Skin epidermis (tissue), 12 donors: ENCODE results near the gene KMT2C.
"Not testable (repeated sequence)": the region's sequence is repeated elsewhere in the genome, so short reads cannot be mapped to it uniquely, and the experiment has no call there.

Experiments used
- H3K27ac ChIP-seq, 21 experiments: fragments of 200-600 bp; sonication (generic) in 11 of 21; one replicate each; pipeline ENCODE4 v1.5.0; 2020; ENCODE audit warnings: mild to moderate bottlenecking in 3 of 21, inconsistent platforms in 2 of 21, moderate library complexity in 2 of 21
- H3K4me3 ChIP-seq, 7 experiments: fragments of 200-600 bp; sonication (generic) in 2 of 7; one replicate each; pipeline ENCODE4 v1.5.0; 2020; ENCODE audit warnings: inconsistent platforms in 2 of 7, mild to moderate bottlenecking in 2 of 7, moderate library complexity in 1 of 7

Gene KMT2C

DNA sequence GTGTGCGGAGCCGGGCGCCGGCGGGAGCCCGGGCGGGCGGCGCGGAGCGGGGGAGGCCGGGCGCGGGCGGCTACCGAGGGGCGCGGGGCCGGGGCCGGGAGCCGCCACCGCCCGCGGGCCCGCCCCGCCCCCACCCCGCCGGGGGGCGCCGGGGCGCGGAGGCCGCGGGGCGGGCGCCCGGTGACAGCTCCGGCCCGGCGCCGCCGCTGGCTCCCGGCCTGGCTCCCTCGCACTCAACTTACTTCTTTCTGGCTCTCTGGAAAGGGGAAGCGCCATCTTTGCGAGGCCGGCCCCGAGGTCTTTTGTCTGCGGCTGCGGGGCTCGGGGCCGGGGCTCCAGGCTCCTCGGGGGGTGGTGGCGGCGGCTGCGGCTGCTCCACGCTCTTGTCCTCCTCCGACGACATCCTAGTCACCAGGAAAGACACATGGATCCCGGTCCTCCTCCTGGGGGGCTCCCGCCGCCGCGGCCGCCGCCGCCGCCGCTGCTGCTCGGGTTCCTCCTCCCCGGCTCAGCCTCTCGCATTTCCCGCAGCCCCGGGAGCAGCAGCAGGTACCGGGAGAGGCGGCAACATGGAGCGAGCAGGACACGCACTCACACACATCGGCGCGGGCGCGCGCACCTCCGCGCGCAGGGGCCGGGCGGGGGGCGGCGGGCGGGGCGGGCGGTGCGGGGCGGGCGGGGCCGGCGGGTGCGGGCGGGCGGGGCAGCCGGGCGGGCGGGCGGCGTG lies at the start of gene KMT2C:
Gene KMT2C (minus strand): TSS at position 620 of the 727 bp plus-strand sequence. CDS start 217 bp downstream, at position 403.
- peak within 1 kb of the TSS; percentile 77 to 95 (median 91) for H3K4me3 ChIP-seq
- H3K27ac ChIP-seq = peak within 1 kb of the TSS; percentile 83 to 99 (median 97)

DNA sequence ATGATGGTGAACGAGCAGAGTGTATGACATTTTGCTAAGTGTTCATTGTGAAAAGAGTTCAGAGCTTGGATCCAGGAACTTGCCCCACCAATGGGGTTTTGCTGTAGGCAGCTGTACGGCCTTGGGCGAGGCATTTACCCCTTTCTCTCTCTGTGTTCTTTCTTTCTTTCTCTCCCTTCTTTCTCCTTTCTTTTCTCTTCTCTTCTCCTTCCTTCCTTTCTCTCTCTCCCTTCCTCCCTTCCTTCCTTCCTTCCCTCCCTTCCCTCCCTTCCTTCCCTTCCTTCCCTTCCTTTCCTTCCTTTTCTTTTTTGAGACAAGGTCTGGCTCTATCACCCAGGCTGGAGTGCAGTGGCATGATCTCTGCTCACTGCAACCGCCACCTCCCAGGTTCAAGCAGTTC lies 45.3 kb upstream of the KMT2C start:
- Histone ChIP-seq H3K4me3 (no peak overlapping the region), H3K27ac (no peak overlapping the region)

DNA sequence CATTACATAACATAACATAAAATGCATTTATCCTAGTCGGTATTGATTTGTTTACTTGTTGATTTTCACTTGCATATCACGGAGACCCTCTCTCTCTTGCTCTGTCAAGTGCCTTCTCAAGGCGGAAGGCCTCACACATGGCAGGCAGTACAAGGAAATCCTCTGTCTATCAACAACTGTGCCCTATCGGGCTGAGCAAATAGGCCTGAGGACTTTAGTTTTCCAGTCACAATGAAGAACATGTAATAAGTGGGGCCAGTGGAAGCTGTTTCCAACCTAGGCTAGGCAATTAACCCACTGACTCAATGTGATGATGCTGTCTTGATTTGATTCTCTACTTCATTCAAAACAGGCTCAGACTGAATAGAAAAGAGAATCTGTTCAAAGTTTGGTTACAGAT lies 44.9 kb upstream of the KMT2C start:
- H3K4me3 ChIP-seq = no peak overlapping the region

DNA sequence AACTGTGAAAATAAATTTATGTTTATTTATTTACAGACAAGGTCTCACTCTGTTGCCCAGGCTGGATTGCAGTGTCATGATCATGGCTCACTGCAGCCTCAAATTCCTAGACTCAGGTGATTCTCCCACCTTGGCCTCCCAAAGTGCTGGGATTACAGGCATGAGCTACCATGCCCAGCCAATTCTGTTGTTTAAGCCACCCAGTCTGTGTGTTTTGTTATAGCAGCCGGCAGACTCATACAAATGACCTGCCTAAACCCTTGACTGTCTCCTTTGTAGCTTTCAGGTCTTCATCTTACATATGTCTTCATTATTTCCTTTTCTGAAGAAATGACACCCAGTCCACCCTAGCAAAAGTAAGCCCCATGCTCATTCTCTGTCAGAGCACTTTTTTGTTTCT lies 43.8 kb upstream of the KMT2C start:
- Histone ChIP-seq H3K27ac (no peak overlapping the region), H3K4me3 (no peak overlapping the region)

More for the DNA sequence above, 44.9 kb upstream of the KMT2C start:
- H3K27ac ChIP-seq = no peak overlapping the region

DNA sequence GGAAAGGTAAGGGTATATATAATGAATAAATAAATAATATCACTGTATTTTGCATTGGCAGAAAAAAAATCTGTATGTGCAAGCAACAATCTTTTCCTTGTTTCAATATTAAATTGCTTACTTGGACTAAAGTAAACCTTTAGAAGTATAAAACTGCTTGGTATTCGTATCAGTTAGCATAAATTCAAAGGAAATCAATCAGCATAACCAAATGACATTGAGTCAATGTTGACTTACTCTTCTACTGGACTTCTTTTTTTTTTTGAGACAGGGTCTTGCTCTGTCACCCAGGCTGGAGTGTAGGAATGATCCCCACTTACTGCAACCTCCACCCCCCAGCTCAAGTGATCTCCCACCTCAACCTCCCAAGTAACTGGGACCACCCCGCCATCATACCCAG lies 42.3 kb upstream of the KMT2C start:
- Histone ChIP-seq H3K27ac (no peak overlapping the region), H3K4me3 (no peak overlapping the region)

DNA sequence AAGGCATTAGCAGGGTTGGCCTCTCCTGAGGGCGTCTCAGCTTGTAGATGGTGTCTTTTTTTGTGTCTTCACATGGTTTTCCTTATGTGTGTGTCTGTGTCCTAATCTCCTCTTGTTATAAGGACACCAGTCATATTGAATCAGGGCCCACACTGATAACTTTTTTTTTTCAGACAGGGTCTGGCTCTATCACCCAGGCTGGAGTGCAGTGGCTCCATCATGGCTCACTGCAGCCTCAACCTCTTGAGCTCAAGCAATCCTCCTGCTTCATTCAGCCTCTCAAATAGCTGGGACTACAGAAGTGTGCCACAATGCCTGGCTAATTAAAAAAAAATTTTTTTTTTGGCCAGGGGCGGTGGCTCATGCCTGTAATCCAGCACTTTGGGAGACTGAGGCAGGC lies 41.3 kb upstream of the KMT2C start:
- Histone ChIP-seq H3K4me3 (no peak overlapping the region), H3K27ac (no peak overlapping the region)

DNA sequence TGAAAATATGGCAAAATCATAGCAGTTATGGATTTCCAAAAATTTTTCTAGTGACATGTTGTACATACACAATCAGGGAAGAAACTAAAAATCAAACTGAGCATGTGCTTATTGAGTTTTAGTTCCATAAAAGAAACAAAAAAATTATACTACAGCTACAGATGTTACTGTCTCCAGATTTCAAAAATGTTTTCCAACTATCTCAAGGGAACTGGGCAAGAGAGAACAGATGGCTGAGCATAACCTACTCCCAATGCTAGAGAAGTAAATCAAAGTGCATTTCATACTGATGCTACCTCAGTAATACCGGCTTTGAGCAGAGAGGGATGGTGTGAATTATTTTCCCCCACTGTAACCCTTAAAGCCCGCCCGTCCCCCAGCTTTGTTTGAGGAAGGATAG lies 40.7 kb upstream of the KMT2C start:
- Histone ChIP-seq H3K27ac (no peak overlapping the region), H3K4me3 (no peak overlapping the region)

DNA sequence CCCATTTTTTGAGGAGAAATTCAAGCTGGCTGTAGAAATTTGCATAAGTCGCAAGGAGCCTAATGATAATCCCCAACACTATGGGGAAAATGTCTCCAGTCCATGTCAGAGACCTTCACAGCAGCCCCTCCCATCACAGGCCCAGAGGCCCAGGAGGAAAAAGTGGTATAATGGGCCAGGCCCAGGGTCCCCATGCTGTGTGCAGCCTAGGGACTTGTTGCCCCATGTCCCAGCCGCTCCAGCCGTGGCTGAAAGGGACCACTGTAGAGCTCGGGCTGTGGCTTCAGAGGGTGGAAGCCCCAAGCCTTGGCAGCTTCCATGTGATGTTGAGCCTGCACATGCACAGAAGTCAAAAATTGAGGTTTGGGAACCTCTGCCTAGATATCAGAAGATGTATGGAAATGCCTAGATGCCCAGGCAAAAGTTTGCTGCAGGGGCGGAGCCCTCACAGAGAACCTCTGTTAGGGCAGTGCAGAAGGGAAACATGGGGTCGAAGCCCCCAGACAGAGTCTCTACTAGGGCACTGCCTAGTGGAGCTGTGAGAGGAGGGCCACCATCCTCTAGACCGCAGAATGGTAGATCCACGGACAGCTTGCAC lies 35.3 kb upstream of the KMT2C start:
- peak overlapping the region in 1 of 21 experiments; percentile 13 for H3K27ac ChIP-seq
- not testable (repeated sequence) for H3K4me3 ChIP-seq

DNA sequence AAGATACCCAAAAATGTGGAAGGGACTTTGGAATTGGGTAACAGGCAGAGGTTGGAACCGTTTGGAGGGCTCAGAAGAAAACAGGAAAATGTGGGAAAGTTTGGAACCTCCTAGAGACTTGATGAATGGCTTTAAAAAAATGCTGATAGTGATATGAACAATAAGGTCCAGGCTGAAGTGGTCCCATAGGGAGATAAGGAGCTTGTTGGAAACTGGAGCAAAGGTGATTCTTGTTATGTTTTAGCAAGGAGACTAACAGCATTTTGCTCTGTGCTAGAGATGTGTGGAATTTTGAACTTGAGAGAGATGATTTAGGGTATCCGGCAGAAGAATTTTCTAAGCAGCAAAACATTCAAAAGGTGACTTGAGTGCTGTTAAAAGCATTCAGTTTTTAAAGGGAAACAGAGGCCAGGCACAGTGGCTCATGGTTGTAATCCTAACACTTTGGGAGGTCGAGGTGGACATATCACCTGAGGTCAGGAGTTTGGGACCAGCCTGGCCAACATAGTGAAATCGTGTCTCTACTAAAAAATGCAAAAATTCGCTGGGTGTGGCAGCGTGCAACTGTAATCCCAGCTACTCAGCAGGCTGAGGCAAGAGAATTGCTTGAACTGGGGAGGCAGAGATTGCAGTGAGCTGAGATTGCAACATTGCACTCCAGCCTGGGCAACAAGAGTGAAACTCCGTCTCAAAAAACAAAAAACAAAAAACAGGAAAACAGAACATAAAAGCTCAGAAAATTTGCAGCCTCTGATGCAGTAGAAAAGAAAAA lies 34.6 kb upstream of the KMT2C start:
- not testable (repeated sequence) for H3K27ac ChIP-seq, H3K4me3 ChIP-seq

DNA sequence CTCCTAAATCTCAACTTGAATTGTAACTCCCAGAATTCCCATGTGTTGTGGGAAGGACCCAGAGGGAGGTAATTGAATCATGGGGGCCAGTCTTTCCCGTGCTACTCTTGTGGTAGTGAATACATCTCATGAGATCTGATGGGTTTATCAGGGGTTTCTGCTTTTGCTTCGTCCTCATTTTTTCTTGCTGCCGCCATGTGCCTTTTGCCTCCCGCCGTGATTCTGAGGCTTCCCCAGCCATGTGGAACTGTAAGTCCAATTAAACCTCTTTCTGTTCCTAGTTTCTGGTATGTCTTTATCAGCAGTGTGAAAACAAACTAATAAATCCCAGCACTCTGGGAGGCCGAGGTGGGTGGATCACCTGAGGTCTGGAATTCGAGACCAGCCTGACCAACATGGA lies 33.8 kb upstream of the KMT2C start:
- not testable (repeated sequence) for H3K4me3 ChIP-seq, H3K27ac ChIP-seq

DNA sequence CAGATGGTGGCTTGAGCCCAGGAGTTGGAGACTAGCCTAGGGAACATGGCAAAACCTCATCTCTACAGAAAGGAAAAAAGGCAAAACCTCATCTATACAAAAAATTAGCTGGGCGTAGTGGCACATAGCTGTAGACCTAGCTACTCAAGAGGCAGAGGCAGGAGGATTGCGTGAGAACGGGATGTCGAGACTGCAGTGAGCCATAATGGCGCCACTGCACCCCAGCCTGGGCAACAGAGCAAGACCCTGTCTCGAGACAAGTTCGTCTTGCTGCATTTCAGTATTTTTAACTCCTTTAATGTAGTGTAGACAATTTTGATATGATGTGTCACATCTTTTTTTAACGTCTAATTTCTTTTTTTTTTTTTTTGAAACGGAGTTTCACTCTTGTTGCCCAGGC lies 31.4 kb upstream of the KMT2C start:
- Histone ChIP-seq H3K4me3 (no peak overlapping the region), H3K27ac (no peak overlapping the region)

DNA sequence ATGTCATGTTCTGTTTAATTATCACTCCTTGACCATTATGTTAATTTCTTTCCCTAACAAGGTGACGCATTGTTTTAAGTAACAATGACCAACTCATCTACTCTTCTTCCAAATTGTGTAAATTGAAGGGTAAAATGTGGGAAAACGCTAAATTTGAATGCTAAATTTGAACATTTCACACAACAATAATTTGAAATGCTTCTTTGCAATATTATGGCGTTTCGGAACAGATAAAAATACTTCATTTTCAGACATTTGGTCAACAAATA lies 29.2 kb upstream of the KMT2C start:
- H3K27ac ChIP-seq = peak overlapping the region in 18 of 21 experiments; percentile 98 to 100 (median 100)
- H3K4me3 ChIP-seq = peak overlapping the region; percentile 75 to 98 (median 92)

DNA sequence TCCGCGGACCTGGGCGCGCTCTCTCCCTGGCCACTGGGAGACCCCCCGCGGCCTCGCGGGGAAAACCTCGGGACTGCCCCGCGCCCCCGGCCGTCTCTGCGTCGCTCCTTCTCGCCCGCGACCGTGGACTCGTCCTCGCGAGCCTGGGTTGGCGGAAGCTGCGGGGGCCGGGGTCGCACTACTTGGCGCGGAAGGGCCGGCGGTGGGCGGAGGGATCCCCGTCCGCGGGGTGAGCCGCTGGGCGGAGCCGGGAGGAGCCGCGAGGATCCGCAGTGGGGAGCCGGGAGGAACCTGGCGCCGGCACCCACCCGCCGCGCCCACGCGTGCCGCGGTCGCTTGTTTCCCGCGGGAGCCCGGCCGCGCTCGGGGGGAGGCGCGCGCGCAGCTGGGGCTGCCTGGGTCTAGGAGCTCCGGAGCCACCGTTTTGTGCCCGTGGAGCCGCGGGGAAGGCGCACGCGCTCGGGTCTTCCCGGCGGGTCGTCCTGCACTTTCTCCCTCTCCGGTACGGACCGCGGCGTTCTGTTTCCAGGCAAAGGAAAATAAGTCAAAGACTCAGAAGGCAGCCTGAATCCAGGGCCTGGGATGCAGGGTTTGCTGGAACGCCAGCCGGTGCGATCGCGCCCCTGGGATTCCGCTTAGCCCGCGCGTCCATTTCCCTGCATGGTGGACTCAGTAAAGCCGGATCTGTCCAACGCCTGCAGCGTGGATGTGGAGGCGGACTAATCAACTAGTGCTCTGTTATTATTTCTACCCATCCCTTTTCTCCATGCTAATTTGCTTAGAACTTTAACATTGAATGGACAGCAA lies 28.7 kb upstream of the KMT2C start:
- Histone ChIP-seq H3K4me3 (peak overlapping the region; percentile 75 to 98 (median 92)), H3K27ac (peak overlapping the region; percentile 98 to 100 (median 100))

DNA sequence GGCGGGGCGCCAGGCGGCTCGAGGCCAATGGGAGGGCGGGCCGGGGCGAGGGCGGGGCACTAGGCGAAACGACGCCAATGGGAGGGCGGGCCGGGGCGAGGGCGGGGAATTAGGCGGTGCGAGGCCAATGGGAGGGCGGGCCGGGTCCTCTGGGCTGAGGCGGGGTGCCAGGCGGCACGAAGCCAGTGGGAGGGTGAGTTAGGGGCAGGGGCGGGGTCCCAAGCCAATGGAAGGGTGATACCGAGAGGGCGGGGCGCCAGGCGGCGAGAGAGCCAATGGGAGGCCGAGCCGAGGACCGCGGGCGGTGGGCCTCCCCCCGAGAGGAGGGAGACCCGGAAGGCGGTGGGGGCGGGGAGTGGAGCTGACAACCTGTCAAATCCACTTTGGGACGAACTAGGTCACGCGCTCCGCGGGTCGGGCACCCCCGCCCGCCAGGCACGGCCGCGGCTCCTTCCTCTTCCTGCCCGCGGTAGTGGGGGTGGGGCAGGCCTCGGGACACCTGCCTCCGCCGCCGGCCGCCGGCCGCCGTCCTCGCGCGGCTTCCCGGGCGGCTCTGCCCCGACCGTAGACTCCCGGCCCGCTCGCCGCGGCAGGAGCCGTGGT lies 28.0 kb upstream of the KMT2C start:
- Histone ChIP-seq H3K27ac (peak overlapping the region; percentile 98 to 100 (median 100)), H3K4me3 (peak overlapping the region; percentile 75 to 98 (median 92))

DNA sequence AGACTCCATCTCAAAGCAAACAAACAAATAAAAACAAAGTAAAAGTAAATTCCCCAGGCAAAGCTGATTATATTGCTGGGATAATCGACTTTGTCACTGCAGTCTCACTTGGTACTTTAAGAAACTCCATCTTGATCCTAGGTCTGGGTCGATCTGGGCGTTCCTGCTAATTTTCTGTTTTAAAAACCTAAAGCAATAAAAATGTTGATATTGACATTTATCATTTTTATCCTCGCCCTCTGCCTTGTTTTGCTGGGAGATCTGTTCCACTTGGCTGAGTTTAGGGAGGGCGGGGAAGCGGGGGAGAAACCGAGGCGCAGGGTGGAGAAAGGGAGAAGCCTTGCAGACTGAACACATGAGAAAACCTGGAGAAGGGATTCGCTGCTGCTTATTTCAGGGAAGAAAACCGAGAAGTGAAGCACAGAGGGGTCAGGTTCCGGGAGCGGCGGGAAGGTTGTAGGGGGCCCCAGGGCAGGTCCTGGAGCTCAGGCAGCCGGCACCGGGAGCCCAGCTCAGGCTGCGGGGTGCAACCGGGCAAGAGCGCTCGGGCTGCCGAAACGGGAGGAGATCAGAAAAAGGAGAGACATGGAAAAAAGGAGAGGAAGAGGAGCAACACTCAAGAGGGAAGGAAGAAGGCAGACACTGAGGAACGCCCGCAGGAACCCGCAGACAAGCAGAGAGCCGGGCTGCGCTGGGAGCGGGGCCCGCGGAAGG lies 27.3 kb upstream of the KMT2C start:
- peak overlapping the region; percentile 40 to 100 (median 89) for H3K27ac ChIP-seq
- H3K4me3 ChIP-seq = peak overlapping the region; percentile 48 to 92 (median 65)

DNA sequence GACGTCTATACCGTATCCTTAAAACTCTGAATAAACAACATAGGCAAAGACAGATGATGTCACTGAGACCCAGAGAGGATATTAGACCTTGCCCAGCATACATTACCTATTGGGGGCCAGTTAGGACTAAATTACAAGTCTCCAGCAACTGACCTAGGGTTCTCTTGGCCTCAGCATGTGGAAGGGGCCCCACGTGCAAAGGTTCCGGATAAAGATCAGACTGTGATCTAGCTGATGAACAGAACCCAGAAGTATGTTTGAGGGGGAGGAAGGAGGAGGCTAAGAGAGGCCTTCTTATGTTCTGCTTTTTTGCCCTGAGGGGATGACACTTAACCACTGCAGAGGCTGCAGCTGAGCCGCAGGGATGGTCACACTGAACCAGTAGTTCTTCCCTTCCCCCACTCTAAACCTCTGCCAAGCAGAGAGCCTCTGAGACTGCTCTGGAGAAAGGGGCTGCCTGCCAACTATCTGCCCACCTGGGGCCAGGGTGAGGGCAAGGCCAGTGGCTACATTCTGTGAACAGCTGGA lies 24.0 kb upstream of the KMT2C start:
- peak overlapping the region in 3 of 21 experiments; percentile 42 to 61 (median 43) for H3K27ac ChIP-seq
- no peak overlapping the region for H3K4me3 ChIP-seq

DNA sequence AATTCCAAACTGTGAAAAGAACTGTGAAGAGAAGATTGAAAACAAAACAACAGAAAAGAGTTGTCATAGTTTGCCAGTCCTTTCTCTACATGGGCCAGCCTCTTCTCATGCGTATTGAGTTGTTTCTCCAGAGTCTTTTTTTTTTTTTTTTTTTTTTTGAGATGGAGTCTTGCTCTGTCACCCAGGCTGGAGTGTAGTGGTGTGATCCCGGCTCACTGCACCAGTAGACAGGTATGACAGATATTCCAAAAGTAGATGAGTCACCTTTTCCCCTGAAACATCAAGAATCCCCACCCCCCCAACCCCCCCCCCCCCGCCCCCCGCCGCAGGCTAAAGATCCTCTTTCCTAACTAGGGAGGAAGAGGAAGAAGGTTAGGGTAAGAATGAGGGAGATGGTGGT lies 15.6 kb upstream of the KMT2C start:
- Histone ChIP-seq H3K4me3 (no peak overlapping the region), H3K27ac (no peak overlapping the region)

DNA sequence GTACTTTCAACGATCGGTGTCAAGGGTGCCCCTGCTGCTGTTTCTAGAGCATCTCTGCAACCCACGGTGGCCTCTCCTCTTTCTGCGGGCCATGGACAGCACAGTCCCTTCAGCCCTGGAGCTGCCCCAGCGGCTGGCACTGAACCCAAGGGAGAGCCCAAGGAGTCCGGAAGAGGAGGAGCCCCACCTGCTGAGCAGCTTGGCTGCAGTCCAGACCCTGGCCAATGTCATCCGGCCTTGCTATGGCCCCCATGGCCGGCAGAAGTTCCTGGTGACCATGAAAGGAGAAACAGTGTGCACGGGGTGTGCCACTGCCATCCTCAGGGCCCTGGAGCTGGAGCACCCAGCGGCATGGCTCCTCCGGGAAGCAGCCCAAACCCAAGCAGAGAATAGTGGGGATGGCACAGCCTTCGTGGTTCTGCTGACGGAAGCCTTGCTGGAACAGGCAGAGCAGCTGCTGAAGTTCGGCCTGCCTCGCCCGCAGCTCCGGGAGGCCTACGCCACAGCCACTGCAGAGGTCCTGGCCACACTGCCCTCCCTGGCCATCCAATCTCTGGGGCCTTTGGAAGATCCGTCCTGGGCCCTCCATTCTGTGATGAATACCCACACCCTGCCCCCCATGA lies 9.7 kb upstream of the KMT2C start:
- not testable (repeated sequence) for H3K27ac ChIP-seq, H3K4me3 ChIP-seq
